ENCODE results near the gene NAV3.

GRCh38 chr12:77878901-77879300 is 48.2 kb downstream of the NAV3 start:
- TF ChIP-seq CTCF (IDR thresholded peaks at IDR 0.05) = no peak
- TF ChIP-seq POLR2AphosphoS5 (IDR thresholded peaks at IDR 0.05; ENCODE audit: low read depth, low read length) = no peak
